Muscle layer of duodenum (tissue), 2 donors: Measurements from ENCODE around the gene CTRL.
A peak's percentile ranks its signal among the peaks of the same experiment; 100 is the strongest.

ENCODE experiments used
- H3K27ac ChIP-seq: one replicate; pipeline ENCODE4 v1.7.0; 2013; ENCODE audit warnings: mild to moderate bottlenecking, low read length
- H3K27me3 ChIP-seq: one replicate; pipeline ENCODE4 v1.7.0; 2013; ENCODE audit warnings: low read depth, mild to moderate bottlenecking, control low read depth, low read length
- H3K36me3 ChIP-seq, 2 donors: one replicate each; pipeline ENCODE4 v1.7.0; 2013; ENCODE audit warnings: low read length in 2 of 2, control low read depth in 1 of 2, mild to moderate bottlenecking in 1 of 2; ENCODE audit not compliant: insufficient read depth in 2 of 2, control insufficient read depth in 1 of 2
- H3K4me1 ChIP-seq, 2 donors: one replicate each; pipeline ENCODE4 v1.7.0; 2013; ENCODE audit warnings: low read length in 2 of 2, mild to moderate bottlenecking in 2 of 2, control low read depth in 1 of 2, moderate library complexity in 1 of 2; ENCODE audit not compliant: insufficient read depth in 2 of 2, control insufficient read depth in 1 of 2
- H3K4me3 ChIP-seq, 2 donors: one replicate each; pipeline ENCODE4 v1.7.0; 2013; ENCODE audit warnings: low read length in 2 of 2, low read depth in 1 of 2, mild to moderate bottlenecking in 1 of 2
- H3K9me3 ChIP-seq, 2 donors: one replicate each; pipeline ENCODE4 v1.7.0; 2013; ENCODE audit warnings: low read length in 2 of 2, control low read depth in 1 of 2, mild to moderate bottlenecking in 1 of 2; ENCODE audit not compliant: control insufficient read depth in 1 of 2
- donor health status: healthy.

CTRL gene

GRCh38 chr16:67968400-67969253 lies 37.0 kb upstream of the CTRL start, which contains the start of gene SLC12A4:
Gene SLC12A4, minus strand, starts transcription at chr16:67968637. Its CDS starts 84 bp downstream, at chr16:67968553.
- Histone ChIP-seq H3K4me3 (peak within 1 kb of the TSS; percentile 73 to 94), H3K27ac (peak within 1 kb of the TSS; percentile 95), H3K27me3 (no peaks in the 10 kb centered on the region), H3K4me1 (peaks cover 28 to 38% of the 10 kb centered on the region in 2 donors), H3K9me3 (no peaks in the 10 kb centered on the region), H3K36me3 (no peaks in the 10 kb centered on the region)

- Histone ChIP-seq H3K36me3 (peaks cover 3 to 4% of the 10 kb centered on the region in 2 donors), H3K4me1 (peaks cover 33 to 44% of the 10 kb centered on the region in 2 donors), H3K9me3 (no peaks in the 10 kb centered on the region), H3K4me3 (peak overlapping the region; percentile 73 to 94), H3K27ac (peak overlapping the region; percentile 95), H3K27me3 (no peaks in the 10 kb centered on the region)
Measured at GRCh38 chr16:67967958-67968399, 36.3 kb upstream of the CTRL start.

- peak overlapping the region; percentile 95 for H3K27ac ChIP-seq
- H3K27me3 ChIP-seq, result no peaks in the 10 kb centered on the region
- peaks cover 7 to 10% of the 10 kb centered on the region in 2 donors for H3K36me3 ChIP-seq
- H3K9me3 ChIP-seq, result no peaks in the 10 kb centered on the region
- peak overlapping the region; percentile 73 to 94 for H3K4me3 ChIP-seq
- H3K4me1 ChIP-seq, result peaks cover 33 to 46% of the 10 kb centered on the region in 2 donors
Measured at GRCh38 chr16:67967183-67967957, 35.7 kb upstream of the CTRL start.

- Histone ChIP-seq H3K4me1 (peaks cover 37 to 46% of the 10 kb centered on the region in 2 donors), H3K27ac (peak overlapping the region; percentile 95), H3K4me3 (peak overlapping the region; percentile 73 to 94), H3K9me3 (no peaks in the 10 kb centered on the region), H3K27me3 (no peaks in the 10 kb centered on the region), H3K36me3 (peaks cover 13 to 17% of the 10 kb centered on the region in 2 donors)
Measured at GRCh38 chr16:67966549-67967182, 35.0 kb upstream of the CTRL start.

GRCh38 chr16:67965668-67966548 lies 34.2 kb upstream of the CTRL start:
- Histone ChIP-seq H3K27ac (peak overlapping the region; percentile 95), H3K4me1 (peaks cover 38 to 46% of the 10 kb centered on the region in 2 donors), H3K36me3 (peaks cover 20 to 24% of the 10 kb centered on the region in 2 donors), H3K4me3 (peak overlapping the region; percentile 73 to 94), H3K27me3 (no peaks in the 10 kb centered on the region), H3K9me3 (no peaks in the 10 kb centered on the region)

- H3K9me3 ChIP-seq, result no peaks in the 10 kb centered on the region
- peaks cover 43 to 59% of the 10 kb centered on the region in 2 donors for H3K4me1 ChIP-seq
- no peak overlapping the region for H3K4me3 ChIP-seq
- no peak overlapping the region for H3K27ac ChIP-seq
- peaks cover 24 to 37% of the 10 kb centered on the region in 2 donors for H3K36me3 ChIP-seq
- H3K27me3 ChIP-seq, result no peaks in the 10 kb centered on the region
Measured at GRCh38 chr16:67964477-67965131, 32.9 kb upstream of the CTRL start.

- Histone ChIP-seq H3K27ac (no peak overlapping the region), H3K36me3 (peaks cover 26 to 41% of the 10 kb centered on the region in 2 donors), H3K27me3 (no peaks in the 10 kb centered on the region), H3K4me3 (peak overlapping the region in 1 of 2 donors; percentile 37), H3K4me1 (peaks cover 43 to 62% of the 10 kb centered on the region in 2 donors), H3K9me3 (no peaks in the 10 kb centered on the region)
Measured at GRCh38 chr16:67963662-67964321, 32.1 kb upstream of the CTRL start.

GRCh38 chr16:67963292-67963661 lies 31.6 kb upstream of the CTRL start:
- H3K4me3 ChIP-seq, result no peak overlapping the region
- H3K36me3 ChIP-seq, result peaks cover 28 to 46% of the 10 kb centered on the region in 2 donors
- no peaks in the 10 kb centered on the region for H3K9me3 ChIP-seq
- H3K27ac ChIP-seq, result no peak overlapping the region
- H3K4me1 ChIP-seq, result peaks cover 43 to 62% of the 10 kb centered on the region in 2 donors
- no peaks in the 10 kb centered on the region for H3K27me3 ChIP-seq

- Histone ChIP-seq H3K27me3 (no peaks in the 10 kb centered on the region), H3K4me3 (no peak overlapping the region), H3K36me3 (peaks cover 28 to 57% of the 10 kb centered on the region in 2 donors), H3K4me1 (peaks cover 42 to 59% of the 10 kb centered on the region in 2 donors), H3K9me3 (no peaks in the 10 kb centered on the region), H3K27ac (no peak overlapping the region)
Measured at GRCh38 chr16:67962135-67962534, 30.5 kb upstream of the CTRL start.
